ENCODE results near the gene PGF.

PGF gene

DNA sequence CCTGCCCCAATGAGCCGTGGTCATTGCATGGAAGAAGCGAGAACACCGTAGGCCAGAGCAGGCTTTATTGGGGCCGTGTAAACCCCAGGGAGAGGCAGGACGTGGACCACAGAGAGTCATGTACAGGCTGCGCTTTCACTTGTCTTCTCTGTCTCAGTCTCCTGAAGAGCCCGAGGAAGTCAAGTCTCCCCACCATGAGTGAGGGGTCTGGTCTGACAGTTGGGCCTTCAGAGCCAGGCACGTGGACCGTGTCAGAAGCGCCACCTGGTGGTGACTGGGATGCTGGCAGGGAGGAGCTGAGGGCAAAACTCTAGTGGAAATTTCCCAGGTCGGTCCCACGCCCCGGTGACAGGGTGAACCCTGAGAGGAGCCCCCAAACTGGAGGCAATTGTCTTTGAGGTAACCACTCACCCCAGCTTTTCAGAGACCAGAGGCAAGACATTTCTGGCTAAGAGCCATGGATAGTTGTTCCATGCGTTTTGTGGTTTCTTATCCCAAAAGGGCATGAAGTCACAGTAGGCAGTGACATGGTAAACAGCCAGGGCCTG lies 49.7 kb downstream of the PGF start:
- Histone ChIP-seq H3K4me3 (ENCODE audit: low read depth, low read length) (no peak overlapping the region), H3K4me1 (ENCODE audit: control insufficient read depth, insufficient read depth, low read length) (no peaks in the 10 kb centered on the region), H3K36me3 (ENCODE audit: control insufficient read depth in 2 of 2, insufficient read depth in 1 of 2, low read length in 2 of 2) (peaks cover 20 to 58% of the 10 kb centered on the region in 2 experiments), H3K27ac (ENCODE audit: extremely low read depth, low read depth, low read length) (no peak overlapping the region), H3K9me3 (ENCODE audit: control insufficient read depth, insufficient read depth, low read depth, low read length) (no peaks in the 10 kb centered on the region)
- TF ChIP-seq ZNF654 (tag by site-specific recombination; IDR thresholded peaks at IDR 0.05; ENCODE audit: low read depth) (peak; percentile 46), ZNF350 (tag by site-specific recombination; IDR thresholded peaks at IDR 0.05) (no peak), ZNF2 (tag by site-specific recombination; IDR thresholded peaks at IDR 0.05) (peak; percentile 99), PRDM1 (tag by site-specific recombination; IDR thresholded peaks at IDR 0.05) (no peak), ZNF18 (tag by site-specific recombination; IDR thresholded peaks at IDR 0.05) (no peak), ZNF600 (tag by site-specific recombination; IDR thresholded peaks at IDR 0.05) (peak; percentile 74), ZNF660 (tag by site-specific recombination; IDR thresholded peaks at IDR 0.05) (0 out of 2 replicates have a peak, but pooled peaks have one; percentile 47)
- TF ChIP-seq, protein P1, sequence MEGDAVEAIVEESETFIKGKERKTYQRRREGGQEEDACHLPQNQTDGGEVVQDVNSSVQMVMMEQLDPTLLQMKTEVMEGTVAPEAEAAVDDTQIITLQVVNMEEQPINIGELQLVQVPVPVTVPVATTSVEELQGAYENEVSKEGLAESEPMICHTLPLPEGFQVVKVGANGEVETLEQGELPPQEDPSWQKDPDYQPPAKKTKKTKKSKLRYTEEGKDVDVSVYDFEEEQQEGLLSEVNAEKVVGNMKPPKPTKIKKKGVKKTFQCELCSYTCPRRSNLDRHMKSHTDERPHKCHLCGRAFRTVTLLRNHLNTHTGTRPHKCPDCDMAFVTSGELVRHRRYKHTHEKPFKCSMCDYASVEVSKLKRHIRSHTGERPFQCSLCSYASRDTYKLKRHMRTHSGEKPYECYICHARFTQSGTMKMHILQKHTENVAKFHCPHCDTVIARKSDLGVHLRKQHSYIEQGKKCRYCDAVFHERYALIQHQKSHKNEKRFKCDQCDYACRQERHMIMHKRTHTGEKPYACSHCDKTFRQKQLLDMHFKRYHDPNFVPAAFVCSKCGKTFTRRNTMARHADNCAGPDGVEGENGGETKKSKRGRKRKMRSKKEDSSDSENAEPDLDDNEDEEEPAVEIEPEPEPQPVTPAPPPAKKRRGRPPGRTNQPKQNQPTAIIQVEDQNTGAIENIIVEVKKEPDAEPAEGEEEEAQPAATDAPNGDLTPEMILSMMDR (tag by site-specific recombination; IDR thresholded peaks at IDR 0.05), result peak; percentile 66
- POLR2A ChIA-PET, result interaction anchor here (0.6 to 2.2 kb wide), 5 partner anchors 23 to 45 kb away, joined by 3 to 9 read pairs (median 3); no protein-coding TSS in a partner anchor
- CTCF ChIA-PET, result interaction anchor here (0.6 to 6.3 kb wide), 32 partner anchors 9 to 296 kb away, joined by 3 to 195 read pairs (median 6); partner anchors contain the start of genes ACYP1, DLST and RPS6KL1

DNA sequence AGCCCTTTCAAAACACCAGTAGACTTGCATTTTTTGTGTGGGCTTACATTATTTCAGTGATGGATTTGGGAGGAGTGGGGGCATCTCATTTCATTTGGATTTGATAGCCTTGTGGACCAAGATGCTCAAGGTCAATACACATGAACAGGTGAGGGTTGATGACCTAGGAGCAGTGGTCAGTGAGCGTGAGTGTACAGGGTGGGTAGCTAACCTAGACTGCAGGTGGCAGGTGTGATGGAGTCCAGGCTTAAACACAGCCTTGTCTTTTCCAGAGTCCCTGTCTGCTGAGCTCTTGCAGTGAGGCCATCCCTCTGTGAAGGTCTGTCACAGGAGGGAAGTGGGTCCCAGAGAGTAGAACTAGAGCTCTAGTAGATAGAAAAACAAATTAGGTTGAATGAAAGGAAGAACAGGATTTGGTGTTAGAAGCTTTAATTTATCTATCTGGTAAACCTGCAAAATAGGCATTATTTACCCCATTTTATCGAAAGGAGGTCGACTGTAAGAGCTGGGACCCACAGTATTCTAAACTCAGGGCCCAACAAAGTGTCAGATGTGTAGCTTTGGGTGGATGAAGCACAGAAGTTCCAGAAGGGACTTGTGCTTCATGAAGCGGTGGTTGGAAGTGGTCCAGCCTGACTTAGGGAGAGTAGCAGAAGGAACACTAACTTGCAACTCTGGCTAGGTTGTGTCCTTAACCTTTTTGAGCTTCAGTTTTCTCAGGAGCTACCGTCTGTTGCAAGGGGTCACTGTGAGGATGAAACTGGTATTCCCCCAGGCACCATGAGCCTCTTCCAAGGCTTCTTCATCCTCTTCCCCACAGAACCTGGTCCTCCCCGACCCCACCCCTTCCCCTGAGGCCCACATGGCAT lies 50.5 kb downstream of the PGF start:
- no peaks in the 10 kb centered on the region for H3K4me1 ChIP-seq (ENCODE audit: control insufficient read depth, insufficient read depth, low read length)
- peak overlapping the region; percentile 24; the same call in 1 of the 2 replicates for H3K27ac ChIP-seq (ENCODE audit: extremely low read depth, low read depth, low read length)
- no peak overlapping the region for H3K4me3 ChIP-seq (ENCODE audit: low read depth, low read length)
- H3K36me3 ChIP-seq (ENCODE audit: control insufficient read depth in 2 of 2, insufficient read depth in 1 of 2, low read length in 2 of 2), result peaks cover 26 to 66% of the 10 kb centered on the region in 2 experiments
- ChIA-PET POLR2A (interaction anchor here (1.3 kb wide), 1 partner anchor 44 kb away, joined by 5 read pairs; no protein-coding TSS in a partner anchor), CTCF (interaction anchor here (0.6 to 6.3 kb wide), 26 partner anchors 8 to 367 kb away, joined by 3 to 195 read pairs (median 5); partner anchors contain the start of gene RPS6KL1)
- H3K9me3 ChIP-seq (ENCODE audit: control insufficient read depth, insufficient read depth, low read depth, low read length), result no peaks in the 10 kb centered on the region
- TF ChIP-seq INSM2 (tag by site-specific recombination; IDR thresholded peaks at IDR 0.05), result no peak
- TF ChIP-seq ZNF561 (tag by site-specific recombination; IDR thresholded peaks at IDR 0.05; ENCODE audit: borderline replicate concordance), result no peak
- no peak for TF ChIP-seq ZNF488 (tag by site-specific recombination; IDR thresholded peaks at IDR 0.05)
- TF ChIP-seq, protein P2, sequence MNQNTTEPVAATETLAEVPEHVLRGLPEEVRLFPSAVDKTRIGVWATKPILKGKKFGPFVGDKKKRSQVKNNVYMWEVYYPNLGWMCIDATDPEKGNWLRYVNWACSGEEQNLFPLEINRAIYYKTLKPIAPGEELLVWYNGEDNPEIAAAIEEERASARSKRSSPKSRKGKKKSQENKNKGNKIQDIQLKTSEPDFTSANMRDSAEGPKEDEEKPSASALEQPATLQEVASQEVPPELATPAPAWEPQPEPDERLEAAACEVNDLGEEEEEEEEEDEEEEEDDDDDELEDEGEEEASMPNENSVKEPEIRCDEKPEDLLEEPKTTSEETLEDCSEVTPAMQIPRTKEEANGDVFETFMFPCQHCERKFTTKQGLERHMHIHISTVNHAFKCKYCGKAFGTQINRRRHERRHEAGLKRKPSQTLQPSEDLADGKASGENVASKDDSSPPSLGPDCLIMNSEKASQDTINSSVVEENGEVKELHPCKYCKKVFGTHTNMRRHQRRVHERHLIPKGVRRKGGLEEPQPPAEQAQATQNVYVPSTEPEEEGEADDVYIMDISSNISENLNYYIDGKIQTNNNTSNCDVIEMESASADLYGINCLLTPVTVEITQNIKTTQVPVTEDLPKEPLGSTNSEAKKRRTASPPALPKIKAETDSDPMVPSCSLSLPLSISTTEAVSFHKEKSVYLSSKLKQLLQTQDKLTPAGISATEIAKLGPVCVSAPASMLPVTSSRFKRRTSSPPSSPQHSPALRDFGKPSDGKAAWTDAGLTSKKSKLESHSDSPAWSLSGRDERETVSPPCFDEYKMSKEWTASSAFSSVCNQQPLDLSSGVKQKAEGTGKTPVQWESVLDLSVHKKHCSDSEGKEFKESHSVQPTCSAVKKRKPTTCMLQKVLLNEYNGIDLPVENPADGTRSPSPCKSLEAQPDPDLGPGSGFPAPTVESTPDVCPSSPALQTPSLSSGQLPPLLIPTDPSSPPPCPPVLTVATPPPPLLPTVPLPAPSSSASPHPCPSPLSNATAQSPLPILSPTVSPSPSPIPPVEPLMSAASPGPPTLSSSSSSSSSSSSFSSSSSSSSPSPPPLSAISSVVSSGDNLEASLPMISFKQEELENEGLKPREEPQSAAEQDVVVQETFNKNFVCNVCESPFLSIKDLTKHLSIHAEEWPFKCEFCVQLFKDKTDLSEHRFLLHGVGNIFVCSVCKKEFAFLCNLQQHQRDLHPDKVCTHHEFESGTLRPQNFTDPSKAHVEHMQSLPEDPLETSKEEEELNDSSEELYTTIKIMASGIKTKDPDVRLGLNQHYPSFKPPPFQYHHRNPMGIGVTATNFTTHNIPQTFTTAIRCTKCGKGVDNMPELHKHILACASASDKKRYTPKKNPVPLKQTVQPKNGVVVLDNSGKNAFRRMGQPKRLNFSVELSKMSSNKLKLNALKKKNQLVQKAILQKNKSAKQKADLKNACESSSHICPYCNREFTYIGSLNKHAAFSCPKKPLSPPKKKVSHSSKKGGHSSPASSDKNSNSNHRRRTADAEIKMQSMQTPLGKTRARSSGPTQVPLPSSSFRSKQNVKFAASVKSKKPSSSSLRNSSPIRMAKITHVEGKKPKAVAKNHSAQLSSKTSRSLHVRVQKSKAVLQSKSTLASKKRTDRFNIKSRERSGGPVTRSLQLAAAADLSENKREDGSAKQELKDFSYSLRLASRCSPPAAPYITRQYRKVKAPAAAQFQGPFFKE (tag by site-specific recombination; IDR thresholded peaks at IDR 0.05; ENCODE audit: borderline replicate concordance), result no peak
- TF ChIP-seq ZSCAN18 (tag by site-specific recombination; IDR thresholded peaks at IDR 0.05), result no peak
- TF ChIP-seq ZNF600 (tag by site-specific recombination; IDR thresholded peaks at IDR 0.05), result no peak
- no peak for TF ChIP-seq ZNF354C (tag by site-specific recombination; IDR thresholded peaks at IDR 0.05; ENCODE audit: borderline replicate concordance, low read depth)
- no peak for TF ChIP-seq GFI1B (tag by site-specific recombination; IDR thresholded peaks at IDR 0.05)
- no peak for TF ChIP-seq ZNF223 (tag by site-specific recombination; IDR thresholded peaks at IDR 0.05)
